Measurements from ENCODE around the gene NEK4.
A peak's percentile ranks its signal among the peaks of the same experiment; 100 is the strongest.

The NEK4 gene

GRCh38 chr3:52696830-52697631, 73.7 kb downstream of the NEK4 start:
- peaks cover 34% of the 10 kb centered on the region for H3K4me1 ChIP-seq (ENCODE audit: low read length)
- TF ChIP-seq, protein P1, sequence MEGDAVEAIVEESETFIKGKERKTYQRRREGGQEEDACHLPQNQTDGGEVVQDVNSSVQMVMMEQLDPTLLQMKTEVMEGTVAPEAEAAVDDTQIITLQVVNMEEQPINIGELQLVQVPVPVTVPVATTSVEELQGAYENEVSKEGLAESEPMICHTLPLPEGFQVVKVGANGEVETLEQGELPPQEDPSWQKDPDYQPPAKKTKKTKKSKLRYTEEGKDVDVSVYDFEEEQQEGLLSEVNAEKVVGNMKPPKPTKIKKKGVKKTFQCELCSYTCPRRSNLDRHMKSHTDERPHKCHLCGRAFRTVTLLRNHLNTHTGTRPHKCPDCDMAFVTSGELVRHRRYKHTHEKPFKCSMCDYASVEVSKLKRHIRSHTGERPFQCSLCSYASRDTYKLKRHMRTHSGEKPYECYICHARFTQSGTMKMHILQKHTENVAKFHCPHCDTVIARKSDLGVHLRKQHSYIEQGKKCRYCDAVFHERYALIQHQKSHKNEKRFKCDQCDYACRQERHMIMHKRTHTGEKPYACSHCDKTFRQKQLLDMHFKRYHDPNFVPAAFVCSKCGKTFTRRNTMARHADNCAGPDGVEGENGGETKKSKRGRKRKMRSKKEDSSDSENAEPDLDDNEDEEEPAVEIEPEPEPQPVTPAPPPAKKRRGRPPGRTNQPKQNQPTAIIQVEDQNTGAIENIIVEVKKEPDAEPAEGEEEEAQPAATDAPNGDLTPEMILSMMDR (IDR thresholded peaks at IDR 0.05; ENCODE audit: low read depth, low read length): no peak
- no peak for TF ChIP-seq EZH2phosphoT487 (IDR thresholded peaks at IDR 0.05; ENCODE audit: low read depth)
- H3K27me3 ChIP-seq (ENCODE audit: low read depth, low read length): no peaks in the 10 kb centered on the region
- peaks cover 34% of the 10 kb centered on the region for H4K20me1 ChIP-seq (ENCODE audit: insufficient read depth, low read length)
- peak overlapping the region; percentile 25 for H3K4me2 ChIP-seq (ENCODE audit: low read length)
- H3K36me3 ChIP-seq (replicated peaks; ENCODE audit: low read depth, low read length): peaks cover 57% of the 10 kb centered on the region
- no peak overlapping the region for H3K4me3 ChIP-seq (ENCODE audit: low read length)
- peak overlapping the region; percentile 6; the same call in 1 of the 2 replicates for H3K9ac ChIP-seq (ENCODE audit: low read length)
- no peak overlapping the region for H2AFZ ChIP-seq (ENCODE audit: low read depth, low read length)
- no peaks in the 10 kb centered on the region for H3K9me3 ChIP-seq (ENCODE audit: insufficient read depth, low read length)
- H3K27ac ChIP-seq (ENCODE audit: low read length): peak overlapping the region; percentile 75
- peaks cover 17% of the 10 kb centered on the region for H3K79me2 ChIP-seq (ENCODE audit: low read length)

GRCh38 chr3:52695798-52696671, 74.7 kb downstream of the NEK4 start:
- peaks cover 64% of the 10 kb centered on the region for H3K36me3 ChIP-seq (replicated peaks; ENCODE audit: low read depth, low read length)
- H3K27me3 ChIP-seq (ENCODE audit: low read depth, low read length): no peaks in the 10 kb centered on the region
- peaks cover 20% of the 10 kb centered on the region for H3K79me2 ChIP-seq (ENCODE audit: low read length)
- H3K4me1 ChIP-seq (ENCODE audit: low read length): peaks cover 34% of the 10 kb centered on the region
- no peak overlapping the region for H2AFZ ChIP-seq (ENCODE audit: low read depth, low read length)
- peak overlapping the region; percentile 75 for H3K27ac ChIP-seq (ENCODE audit: low read length)
- H3K4me3 ChIP-seq (ENCODE audit: low read length): no peak overlapping the region
- TF ChIP-seq, protein P1 (IDR thresholded peaks at IDR 0.05; ENCODE audit: low read depth, low read length): no peak
- no peak for TF ChIP-seq EZH2phosphoT487 (IDR thresholded peaks at IDR 0.05; ENCODE audit: low read depth)
- no peaks in the 10 kb centered on the region for H3K9me3 ChIP-seq (ENCODE audit: insufficient read depth, low read length)
- 0 out of 2 replicates have a peak overlapping the region, but pooled peaks have one; percentile 6 for H3K9ac ChIP-seq (ENCODE audit: low read length)
- peaks cover 39% of the 10 kb centered on the region for H4K20me1 ChIP-seq (ENCODE audit: insufficient read depth, low read length)
- peak overlapping the region; percentile 25 for H3K4me2 ChIP-seq (ENCODE audit: low read length)

GRCh38 chr3:52694528-52695189, 76.1 kb downstream of the NEK4 start:
- H3K9me3 ChIP-seq (ENCODE audit: insufficient read depth, low read length): no peaks in the 10 kb centered on the region
- no peaks in the 10 kb centered on the region for H3K27me3 ChIP-seq (ENCODE audit: low read depth, low read length)
- peaks cover 30% of the 10 kb centered on the region for H3K79me2 ChIP-seq (ENCODE audit: low read length)
- H3K4me1 ChIP-seq (ENCODE audit: low read length): peaks cover 36% of the 10 kb centered on the region
- H3K36me3 ChIP-seq (replicated peaks; ENCODE audit: low read depth, low read length): peaks cover 76% of the 10 kb centered on the region
- H2AFZ ChIP-seq (ENCODE audit: low read depth, low read length): no peak overlapping the region
- H3K9ac ChIP-seq (ENCODE audit: low read length): no peak overlapping the region
- TF ChIP-seq EZH2phosphoT487 (IDR thresholded peaks at IDR 0.05; ENCODE audit: low read depth): no peak
- TF ChIP-seq, protein P1 (IDR thresholded peaks at IDR 0.05; ENCODE audit: low read depth, low read length): no peak
- no peak overlapping the region for H3K4me2 ChIP-seq (ENCODE audit: low read length)
- H4K20me1 ChIP-seq (ENCODE audit: insufficient read depth, low read length): peaks cover 43% of the 10 kb centered on the region
- no peak overlapping the region for H3K27ac ChIP-seq (ENCODE audit: low read length)
- no peak overlapping the region for H3K4me3 ChIP-seq (ENCODE audit: low read length)
